Naive thymus-derived CD4-positive, alpha-beta T cell (primary cell): Measurements from ENCODE around the gene PRPF8. TPM values are rescaled to one million over a fixed set of nuclear protein-coding genes. Genes with fewer than 3 reads are reported as not detected.

Experiments
- ATAC-seq: fragments of 150-1000 bp; cut with Tn5 transposase; 2 replicates; pipeline ENCODE4 v1.10.0; 2021; ENCODE audit warnings: mild to moderate bottlenecking, moderate library complexity
- CTCF ChIA-PET: fragments of 350-600 bp; sonication (Branson Sonifier 250); formaldehyde crosslinking; loops from one replicate; lab custom pipeline; 2021; ENCODE audit warnings: antibody characterized with exemption; lab: Charles Lee
- POLR2A ChIA-PET: fragments of 350-600 bp; sonication (Branson Sonifier 250); formaldehyde crosslinking; loops from one replicate; lab custom pipeline; 2021; ENCODE audit warnings: antibody characterized with exemption, inconsistent platforms; lab: Charles Lee
- DNase-seq, 9 donors: peaks; one replicate each; pipeline versions ENCODE4 v3.0.0 to v3.0.0-alpha.2; 2020 to 2022; ENCODE audit warnings: mixed read lengths in 1 of 9
- H3K27ac ChIP-seq: one replicate; pipeline ENCODE4 v1.7.0; 2013; ENCODE audit warnings: mild to moderate bottlenecking, low read depth, low read length, moderate library complexity
- H3K27me3 ChIP-seq, 2 donors: one replicate each; pipeline ENCODE4 v1.7.0; 2013; ENCODE audit warnings: low read length in 2 of 2, mild to moderate bottlenecking in 2 of 2, moderate library complexity in 2 of 2; ENCODE audit not compliant: control insufficient read depth in 2 of 2, insufficient read depth in 2 of 2
- H3K36me3 ChIP-seq, 3 experiments: 1 replicate in 2 of 3; 2 replicates in 1 of 3; pipeline ENCODE4 v1.7.0; 2013; ENCODE audit warnings: low read length in 3 of 3, mild to moderate bottlenecking in 3 of 3, moderate library complexity in 1 of 3; ENCODE audit not compliant: insufficient read depth in 3 of 3, control insufficient read depth in 2 of 3
- H3K4me1 ChIP-seq, 2 donors: one replicate each; pipeline ENCODE4 v1.7.0; 2013; ENCODE audit warnings: low read length in 2 of 2, mild to moderate bottlenecking in 2 of 2, moderate library complexity in 1 of 2; ENCODE audit not compliant: control insufficient read depth in 2 of 2, insufficient read depth in 2 of 2
- H3K4me3 ChIP-seq: 2 replicates; pipeline ENCODE4 v1.7.0; 2013; ENCODE audit warnings: mild to moderate bottlenecking, low read length
- H3K9me3 ChIP-seq, 3 experiments: 1 replicate in 2 of 3; 2 replicates in 1 of 3; pipeline ENCODE4 v1.7.0; 2013; ENCODE audit warnings: low read length in 3 of 3; ENCODE audit not compliant: control insufficient read depth in 2 of 3
- H3K27ac Mint-ChIP-seq, 9 donors: one replicate each; pipeline ENCODE4 v1.8.0; 2020 to 2022; ENCODE audit warnings: mixed read lengths in 9 of 9, mild to moderate bottlenecking in 8 of 9, moderate library complexity in 5 of 9, inconsistent platforms in 2 of 9
- H3K27me3 Mint-ChIP-seq, 5 donors: one replicate each; pipeline ENCODE4 v1.8.0; 2021 to 2022; ENCODE audit warnings: mixed read lengths in 5 of 5, mild to moderate bottlenecking in 1 of 5
- H3K36me3 Mint-ChIP-seq, 5 donors: one replicate each; pipeline ENCODE4 v1.8.0; 2020 to 2022; ENCODE audit warnings: mixed read lengths in 5 of 5, mild to moderate bottlenecking in 3 of 5, inconsistent platforms in 1 of 5
- H3K4me1 Mint-ChIP-seq, 7 donors: one replicate each; pipeline ENCODE4 v1.8.0; 2020 to 2022; ENCODE audit warnings: mixed read lengths in 7 of 7, mild to moderate bottlenecking in 3 of 7, inconsistent platforms in 1 of 7
- H3K4me3 Mint-ChIP-seq, 10 donors: one replicate each; pipeline ENCODE4 v1.8.0; 2020 to 2022; ENCODE audit warnings: mild to moderate bottlenecking in 10 of 10, mixed read lengths in 10 of 10, moderate library complexity in 6 of 10, inconsistent platforms in 2 of 10
- H3K9me3 Mint-ChIP-seq, 11 donors: one replicate each; pipeline ENCODE4 v1.8.0; 2020 to 2022; ENCODE audit warnings: mixed read lengths in 11 of 11, mild to moderate bottlenecking in 4 of 11, inconsistent platforms in 1 of 11, moderate library complexity in 1 of 11
- intact Hi-C, 2 donors: fragments of 100-400 bp; cut with micrococcal nuclease; formaldehyde crosslinking; loops; one replicate each; pipeline ENCODE4 v1.15.1; 2023
- polyA plus RNA-seq, 2 donors: library from polyadenylated mRNA; unstranded; fragments of 300-500 nt; fragmentation: Illumina TruSeq; gene quantifications; one replicate each; pipeline ENCODE4 v1.2.3, GENCODE V29; 2021
- total RNA-seq, 6 experiments: library from RNA in 5 of 6; stranded (reverse) in 5 of 6; gene quantifications; 1 replicate in 5 of 6; 2 replicates in 1 of 6; pipeline ENCODE4 v1.2.3 and lab custom pipeline; 2021 to 2026

PRPF8 gene
- total and polyA plus RNA-seq, 7 experiments from 2014 or later, result 167 to 554 (median 436) TPM

DNA sequence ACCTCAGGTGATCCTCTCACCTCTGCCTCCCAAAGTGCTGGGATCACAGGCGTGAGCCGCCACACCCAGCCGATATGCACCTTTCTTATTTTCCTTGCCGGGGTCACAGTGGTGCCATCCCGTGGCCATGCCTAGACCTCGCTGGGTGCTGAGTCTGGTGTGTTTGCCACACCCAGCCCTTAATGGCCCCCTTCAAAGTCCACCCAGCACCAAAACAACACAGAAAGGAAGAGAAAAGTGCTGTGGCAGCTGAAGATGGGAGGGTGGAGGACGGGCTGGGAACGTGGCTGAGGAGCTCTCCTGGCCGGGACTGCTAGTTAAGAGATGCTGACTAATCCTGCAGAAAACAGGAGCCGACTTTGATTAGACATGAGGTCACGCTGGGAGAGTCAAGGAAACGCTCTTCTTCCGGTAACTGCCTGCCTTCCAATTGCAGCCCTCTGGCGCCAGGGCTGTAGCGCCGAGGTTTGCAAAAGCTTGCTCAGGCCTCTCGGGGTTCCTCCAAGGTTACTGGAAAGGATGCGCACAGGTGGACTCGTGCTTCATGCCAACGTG, 67.0 kb downstream of the PRPF8 start:
- no peaks in the 10 kb centered on the region for H3K4me1 ChIP-seq
- Mint-ChIP-seq H3K27me3 (no peaks in the 10 kb centered on the region), H3K27ac (no peak overlapping the region), H3K36me3 (peaks cover 0 to 6% (median 0%) of the 10 kb centered on the region in 5 donors), H3K4me3 (no peak overlapping the region), H3K9me3 (no peaks in the 10 kb centered on the region), H3K4me1 (peaks cover 0 to 4% (median 3%) of the 10 kb centered on the region in 7 donors)
- peak; percentile 52 for ATAC-seq
- H3K27me3 ChIP-seq, result no peaks in the 10 kb centered on the region
- no peaks in the 10 kb centered on the region for H3K9me3 ChIP-seq
- no peak for DNase-seq
- no peaks in the 10 kb centered on the region for H3K36me3 ChIP-seq
- CTCF ChIA-PET, result no interaction called here
- POLR2A ChIA-PET, result interaction anchor here (0.9 kb wide), 1 partner anchor 31 kb away, joined by 4 read pairs; no protein-coding TSS in a partner anchor
- intact Hi-C loops, result no loop called here
- no peak overlapping the region for H3K4me3 ChIP-seq
- no peak overlapping the region for H3K27ac ChIP-seq

DNA sequence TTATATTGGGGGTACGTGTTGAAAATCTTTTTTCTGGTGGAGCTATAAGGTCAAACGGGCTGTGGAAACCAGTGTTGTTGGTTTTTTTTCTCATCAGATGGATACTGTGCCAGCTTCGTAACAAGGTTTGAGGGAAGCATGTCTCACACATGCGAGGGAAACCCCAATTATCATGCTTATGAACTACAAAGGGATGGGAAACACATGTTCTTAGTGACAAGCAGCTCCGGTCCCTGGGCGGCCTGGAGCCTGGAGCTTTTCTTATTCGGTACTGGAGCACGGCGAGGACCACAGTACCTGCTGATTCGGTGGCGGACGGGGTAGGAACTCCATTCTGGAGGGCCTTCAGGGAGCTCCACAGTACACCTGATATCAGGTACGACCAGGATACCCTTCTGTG, 68.6 kb downstream of the PRPF8 start:
- Mint-ChIP-seq H3K27ac (no peak overlapping the region), H3K27me3 (no peaks in the 10 kb centered on the region), H3K4me3 (no peak overlapping the region), H3K36me3 (peaks cover 0 to 6% (median 0%) of the 10 kb centered on the region in 5 donors), H3K9me3 (no peaks in the 10 kb centered on the region), H3K4me1 (peaks cover 0 to 4% (median 3%) of the 10 kb centered on the region in 7 donors)
- Histone ChIP-seq H3K4me1 (no peaks in the 10 kb centered on the region), H3K27ac (no peak overlapping the region), H3K9me3 (no peaks in the 10 kb centered on the region), H3K4me3 (no peak overlapping the region), H3K27me3 (no peaks in the 10 kb centered on the region), H3K36me3 (no peaks in the 10 kb centered on the region)
- intact Hi-C loops, result no loop called here
- DNase-seq (no peak), ATAC-seq (no peak)
- ChIA-PET CTCF (interaction anchor here (0.6 kb wide), 2 partner anchors 12 to 1891 kb away, joined by 3 to 4 read pairs; no protein-coding TSS in a partner anchor), POLR2A (no interaction called here)

DNA sequence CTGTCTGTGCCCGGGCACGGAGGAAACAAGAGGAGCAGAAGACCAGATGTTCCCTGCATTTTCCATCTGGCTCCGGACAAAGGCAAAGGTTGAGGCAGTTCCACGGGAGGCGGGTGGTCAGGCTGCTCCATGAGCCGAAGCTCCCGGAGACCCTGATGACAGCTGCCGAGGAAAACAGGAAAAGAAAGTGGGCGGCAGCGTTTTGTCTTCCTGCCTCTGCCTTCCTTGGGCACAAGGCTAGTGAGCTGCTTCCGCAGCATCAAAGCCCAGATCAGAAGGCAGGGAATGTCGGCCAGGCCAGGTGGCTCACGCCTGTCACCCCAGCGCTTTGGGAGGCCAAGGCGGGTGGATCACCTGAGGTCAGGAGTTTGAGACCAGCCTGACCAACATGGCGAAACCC, 72.3 kb downstream of the PRPF8 start:
- Histone ChIP-seq H3K4me3 (no peak overlapping the region), H3K27me3 (no peaks in the 10 kb centered on the region), H3K27ac (no peak overlapping the region), H3K9me3 (no peaks in the 10 kb centered on the region), H3K36me3 (no peaks in the 10 kb centered on the region), H3K4me1 (no peaks in the 10 kb centered on the region)
- no peak for ATAC-seq
- Mint-ChIP-seq H3K4me1 (peaks cover 0 to 2% (median 0%) of the 10 kb centered on the region in 7 donors), H3K36me3 (peaks cover 0 to 6% (median 0%) of the 10 kb centered on the region in 5 donors), H3K9me3 (no peaks in the 10 kb centered on the region), H3K27me3 (no peaks in the 10 kb centered on the region), H3K4me3 (no peak overlapping the region), H3K27ac (no peak overlapping the region)
- intact Hi-C loops, result no loop called here
- DNase-seq, result no peak
- ChIA-PET POLR2A (interaction anchor here (0.6 kb wide), 1 partner anchor 32 kb away, joined by 4 read pairs; no protein-coding TSS in a partner anchor), CTCF (no interaction called here)

DNA sequence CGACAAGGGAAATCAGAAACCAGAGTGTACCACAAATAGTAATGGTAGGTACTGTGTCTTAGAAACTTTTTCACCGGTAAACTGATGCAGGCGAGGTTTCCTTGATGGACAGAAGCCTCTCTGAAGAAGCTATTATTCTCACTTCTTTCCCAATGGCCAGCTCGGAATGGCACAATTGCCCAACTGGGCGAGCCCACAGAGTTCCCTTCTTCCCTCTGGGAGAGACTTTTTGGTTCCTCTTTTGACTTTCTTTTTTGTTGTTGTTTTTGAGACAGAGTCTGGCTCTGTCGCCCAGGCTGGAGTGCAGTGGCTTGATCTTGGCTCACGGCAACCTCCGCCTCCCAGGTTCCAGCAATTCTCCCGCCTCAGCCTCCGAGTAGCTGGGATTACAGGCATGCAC, 73.0 kb downstream of the PRPF8 start:
- Histone ChIP-seq H3K27me3 (no peaks in the 10 kb centered on the region), H3K4me3 (no peak overlapping the region), H3K4me1 (no peaks in the 10 kb centered on the region), H3K36me3 (no peaks in the 10 kb centered on the region), H3K9me3 (no peaks in the 10 kb centered on the region), H3K27ac (no peak overlapping the region)
- H3K4me1 Mint-ChIP-seq, result peaks cover 0 to 4% (median 0%) of the 10 kb centered on the region in 7 donors
- ChIA-PET POLR2A (no interaction called here), CTCF (interaction anchor here (0.6 kb wide), 2 partner anchors 38 to 280 kb away, joined by 3 to 4 read pairs; no protein-coding TSS in a partner anchor)
- DNase-seq (no peak), ATAC-seq (no peak)
- H3K4me3 Mint-ChIP-seq, result no peak overlapping the region
- no peak overlapping the region for H3K27ac Mint-ChIP-seq
- no peaks in the 10 kb centered on the region for H3K9me3 Mint-ChIP-seq
- no peaks in the 10 kb centered on the region for H3K27me3 Mint-ChIP-seq
- peaks cover 0 to 6% (median 0%) of the 10 kb centered on the region in 5 donors for H3K36me3 Mint-ChIP-seq
- intact Hi-C loops, result no loop called here

DNA sequence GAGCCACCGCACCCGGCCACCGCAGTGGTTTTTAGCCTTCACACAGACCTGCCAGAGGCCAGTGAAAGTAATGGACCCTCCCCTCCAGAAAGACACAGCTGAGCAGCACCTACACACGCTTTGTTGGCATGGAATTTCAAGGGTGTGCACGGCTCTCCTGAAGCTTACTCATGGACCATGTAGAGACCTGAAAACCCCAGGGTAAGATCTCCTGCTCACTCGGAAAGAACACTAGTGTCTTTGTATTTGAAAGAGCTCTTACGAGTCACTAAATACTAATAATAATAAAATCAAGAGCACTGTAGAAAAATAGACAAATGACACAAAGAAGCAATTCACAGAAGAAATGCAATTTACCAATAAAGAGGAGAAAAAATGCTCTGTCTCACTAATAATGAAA, 76.0 kb downstream of the PRPF8 start:
- ChIA-PET POLR2A (no interaction called here), CTCF (no interaction called here)
- peaks cover 0 to 9% (median 0%) of the 10 kb centered on the region in 7 donors for H3K4me1 Mint-ChIP-seq
- intact Hi-C loops, result no loop called here
- H3K4me3 Mint-ChIP-seq, result no peak overlapping the region
- Histone ChIP-seq H3K27ac (no peak overlapping the region), H3K4me1 (no peaks in the 10 kb centered on the region), H3K9me3 (no peaks in the 10 kb centered on the region), H3K36me3 (no peaks in the 10 kb centered on the region), H3K27me3 (no peaks in the 10 kb centered on the region), H3K4me3 (no peak overlapping the region)
- H3K27me3 Mint-ChIP-seq, result no peaks in the 10 kb centered on the region
- peaks cover 0 to 3% (median 0%) of the 10 kb centered on the region in 5 donors for H3K36me3 Mint-ChIP-seq
- DNase-seq (no peak), ATAC-seq (no peak)
- no peak overlapping the region for H3K27ac Mint-ChIP-seq
- no peaks in the 10 kb centered on the region for H3K9me3 Mint-ChIP-seq

DNA sequence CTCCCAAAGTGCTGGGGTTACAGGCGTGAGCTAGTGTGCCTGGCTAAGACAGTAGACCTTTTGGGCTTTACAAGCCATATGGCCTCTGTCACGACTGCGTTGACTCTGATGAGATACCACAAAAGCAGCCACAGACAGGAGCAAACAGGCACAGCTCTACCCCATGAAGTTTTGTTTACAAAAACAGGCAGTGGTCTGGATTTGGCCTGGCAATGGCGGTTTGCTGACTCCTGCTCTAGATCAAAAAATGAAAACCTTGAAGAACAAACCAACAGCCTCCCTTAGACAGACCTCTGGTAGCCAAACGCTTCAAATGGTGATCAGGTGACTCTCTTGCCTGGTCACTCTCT, 76.7 kb downstream of the PRPF8 start:
- CTCF ChIA-PET, result no interaction called here

More for the DNA sequence above, 76.7 kb downstream of the PRPF8 start:
- no peaks in the 10 kb centered on the region for H3K27me3 Mint-ChIP-seq
- no peak overlapping the region for H3K27ac ChIP-seq
- DNase-seq (no peak), ATAC-seq (no peak)
- no peaks in the 10 kb centered on the region for H3K4me1 ChIP-seq
- no peaks in the 10 kb centered on the region for H3K27me3 ChIP-seq
- intact Hi-C loops, result no loop called here
- no peaks in the 10 kb centered on the region for H3K9me3 ChIP-seq
- peaks cover 0 to under 1% (median 0%) of the 10 kb centered on the region in 5 donors for H3K36me3 Mint-ChIP-seq
- H3K4me1 Mint-ChIP-seq, result peaks cover 0 to 7% (median 0%) of the 10 kb centered on the region in 7 donors
- no peak overlapping the region for H3K4me3 Mint-ChIP-seq
- POLR2A ChIA-PET, result no interaction called here
- H3K9me3 Mint-ChIP-seq, result no peaks in the 10 kb centered on the region
- no peaks in the 10 kb centered on the region for H3K36me3 ChIP-seq
- H3K27ac Mint-ChIP-seq, result no peak overlapping the region
- H3K4me3 ChIP-seq, result no peak overlapping the region
